K562 (cell line): Measurements from ENCODE around the gene DIP2C. TPM values are rescaled to one million over a fixed set of nuclear protein-coding genes. Genes with fewer than 3 reads are reported as not detected.
"Not testable (repeated sequence)": the region's sequence is repeated elsewhere in the genome, so short reads cannot be mapped to it uniquely, and the experiment has no call there.

ENCODE experiments used
- ATAC-seq: fragments of 200-7000 bp; cut with Tn5 transposase; 3 replicates; pipeline ENCODE4 v1.9.1; 2020; ENCODE audit warnings: moderate library complexity
- BruUV-seq: library from RNA; stranded (reverse); fragments of 400-500 nt; replicated peaks from 2 replicates; lab custom pipeline; 2021; lab: Mats Ljungman, UMichigan
- CTCF ChIA-PET: fragments of 300-600 bp; formaldehyde crosslinking; extraction: SDS; loops from one replicate; lab custom pipeline; 2021; ENCODE audit warnings: low intra/inter-chr PET ratio; lab: Yijun Ruan, JAX
- POLR2A ChIA-PET: fragments of 300-600, 350-650 bp; sonication (Branson Sonifier 250); formaldehyde crosslinking; extraction: SDS; loops from one replicate; lab custom pipeline; 2021; ENCODE audit warnings: antibody characterized with exemption, inconsistent platforms; lab: Yijun Ruan, JAX
- DNase-seq, 4 experiments: peaks; one replicate each; pipeline versions ENCODE4 v3.0.0 to v3.0.0-alpha.2; 2011 to 2018; ENCODE audit warnings: low spot score in 3 of 4, mixed read lengths in 3 of 4; ENCODE audit errors: extremely low read depth in 1 of 4
- FAIRE-seq: peaks from 2 replicates; lab custom pipeline; 2011; peaks lifted over from hg19 to GRCh38; lab: Jason Lieb, UNC
- H2AFZ ChIP-seq: 2 replicates; pipeline ENCODE4 v1.6.0; 2011; ENCODE audit warnings: low read depth, low read length, control low read depth, inconsistent platforms
- H3K27ac ChIP-seq: fragments of 200-600 bp; 3 replicates; pipeline ENCODE4 v1.8.0; 2011; ENCODE audit warnings: low read depth, mild to moderate bottlenecking, control low read depth, inconsistent platforms, low read length, moderate library complexity, mixed read lengths; ENCODE audit errors: extremely low read depth
- H3K27me3 ChIP-seq, 2 experiments: fragments of 300-600 bp in 1 of 2; 2 replicates in 1 of 2; 3 replicates in 1 of 2; pipeline versions ENCODE4 v1.6.0 to v1.8.0; 2011; ENCODE audit warnings: inconsistent platforms in 2 of 2, low read length in 2 of 2, mild to moderate bottlenecking in 1 of 2, mixed read lengths in 1 of 2, moderate library complexity in 1 of 2; ENCODE audit not compliant: control insufficient read depth in 2 of 2, insufficient read depth in 2 of 2
- H3K36me3 ChIP-seq: fragments of 300-600 bp; 3 replicates; pipeline ENCODE4 v1.8.0; 2011; ENCODE audit warnings: mild to moderate bottlenecking, low read length, inconsistent platforms; ENCODE audit not compliant: control insufficient read depth, insufficient read depth
- H3K4me1 ChIP-seq, 2 experiments: fragments of 200-600 bp in 1 of 2; replicated peaks in 1 of 2; 2 replicates in 1 of 2; 3 replicates in 1 of 2; pipeline versions ENCODE4 v1.5.1 to v1.8.0; 2011; ENCODE audit warnings: inconsistent platforms in 2 of 2, low read length in 2 of 2, mild to moderate bottlenecking in 1 of 2, mixed read lengths in 1 of 2, moderate library complexity in 1 of 2; ENCODE audit not compliant: control insufficient read depth in 2 of 2, insufficient read depth in 2 of 2
- H3K4me2 ChIP-seq: 2 replicates; pipeline ENCODE4 v1.6.1; 2011; ENCODE audit warnings: low read length, control low read depth, inconsistent platforms, mixed read lengths; ENCODE audit not compliant: insufficient read depth
- H3K4me3 ChIP-seq: fragments of 200-600 bp; sonication (generic), shearing (Covaris generic); 2 replicates; pipeline ENCODE4 v1.5.1; 2016; ENCODE audit warnings: control low read depth, inconsistent platforms
- H3K79me2 ChIP-seq: fragments of 200-600 bp; 3 replicates; pipeline ENCODE4 v1.8.0; 2011; ENCODE audit warnings: low read length, inconsistent platforms; ENCODE audit not compliant: control insufficient read depth, insufficient read depth
- H3K9ac ChIP-seq, 2 experiments: 2 replicates each; pipeline versions ENCODE4 v1.6.0 to v1.6.1; 2011; ENCODE audit warnings: low read depth in 2 of 2, low read length in 2 of 2, control low read depth in 1 of 2, inconsistent platforms in 1 of 2, mild to moderate bottlenecking in 1 of 2, mixed read lengths in 1 of 2; ENCODE audit not compliant: insufficient read depth in 1 of 2
- H3K9me1 ChIP-seq: one replicate; pipeline ENCODE4 v1.6.0; 2011; ENCODE audit warnings: inconsistent platforms, mild to moderate bottlenecking, low read length, moderate library complexity; ENCODE audit not compliant: control insufficient read depth, insufficient read depth
- H3K9me3 ChIP-seq: replicated peaks from 2 replicates; pipeline ENCODE4 v1.5.1; 2011; ENCODE audit warnings: low read depth, low read length, inconsistent platforms; ENCODE audit not compliant: control insufficient read depth, insufficient read depth
- H4K20me1 ChIP-seq: replicated peaks from 2 replicates; pipeline ENCODE4 v1.6.1; 2011; ENCODE audit warnings: low read length, inconsistent platforms, mixed read lengths; ENCODE audit not compliant: control insufficient read depth, insufficient read depth
- ATF1 ChIP-seq, 2 experiments: fragments of 450-650 bp in 1 of 2; IDR thresholded peaks; 2 replicates each; pipeline ENCODE4 v1.6.1; 2016; ENCODE audit warnings: missing compliant biosample characterization in 1 of 2, missing genetic modification characterization in 1 of 2
- BRD9 ChIP-seq: fragments of 450-650 bp; IDR thresholded peaks from 2 replicates; pipeline ENCODE4 v1.6.1; 2018; ENCODE audit warnings: low read depth; ENCODE audit not compliant: partially characterized antibody
- FOXP1 ChIP-seq: sonication (generic); formaldehyde crosslinking; IDR thresholded peaks from 2 replicates; pipeline ENCODE4 v1.8.0; 2022; ENCODE audit warnings: mild to moderate bottlenecking, missing genetic modification reagents
- PCBP1 ChIP-seq: fragments of 200-400 bp; formaldehyde crosslinking; IDR thresholded peaks from 2 replicates; pipeline ENCODE4 v1.6.1; 2018; ENCODE audit warnings: mild to moderate bottlenecking, low read depth, low read length; ENCODE audit not compliant: poor library complexity, severe bottlenecking
- PHF8 ChIP-seq: fragments of 200-600 bp; sonication (generic); IDR thresholded peaks from 2 replicates; pipeline ENCODE4 v1.6.1; 2012; ENCODE audit warnings: mixed run types, mild to moderate bottlenecking, inconsistent platforms, low read length, moderate library complexity, borderline replicate concordance
- ZBTB17 ChIP-seq: fragments of 450-650 bp; formaldehyde crosslinking; IDR thresholded peaks from 2 replicates; pipeline ENCODE4 v1.4.0; 2020; ENCODE audit warnings: mild to moderate bottlenecking
- ZNF124 ChIP-seq: sonication (generic); formaldehyde crosslinking; IDR thresholded peaks from 2 replicates; pipeline ENCODE4 v1.8.1; 2022; ENCODE audit warnings: missing genetic modification reagents
- ZNF146 ChIP-seq: IDR thresholded peaks from one replicate; pipeline ENCODE4 v1.6.1; 2018; ENCODE audit warnings: missing compliant biosample characterization; ENCODE audit not compliant: unreplicated experiment
- ZNF696 ChIP-seq: fragments of 250-450 bp; sonication (Bioruptor Pico); conservative IDR thresholded peaks from 2 replicates; pipeline ENCODE4 v1.4.0; 2020; ENCODE audit warnings: mild to moderate bottlenecking, moderate library complexity
- ZNF766 ChIP-seq: fragments of 200-800 bp; sonication (Bioruptor generic); conservative IDR thresholded peaks from 2 replicates; pipeline ENCODE4 v1.6.1; 2016; ENCODE audit warnings: missing genetic modification characterization, missing compliant biosample characterization
- WGBS: fragments of 100-300 bp; shearing (Covaris generic); methylation state at CpG from one replicate; pipeline ENCODE4 v1.1.6; 2016; ENCODE audit warnings: low coverage, mixed read lengths; ENCODE audit not compliant: insufficient coverage; ENCODE audit errors: missing lambda C conversion rate; 5-methylcytosine and 5-hydroxymethylcytosine counted together
- in situ Hi-C: fragments of 300-500 bp; cut with MboI; formaldehyde crosslinking; loops from 4 replicates; pipeline ENCODE4 v1.15.0; 2018; ENCODE audit warnings: inconsistent platforms, mixed read lengths
- intact Hi-C: fragments of 100-400 bp; cut with micrococcal nuclease; formaldehyde crosslinking; loops from 2 replicates; pipeline ENCODE4 v1.14.2; 2022
- polyA plus RNA-seq, 8 experiments: library from polyadenylated mRNA; depleted of rRNA in 4 of 8; stranded (reverse) in 5 of 8; unstranded in 3 of 8; fragments of >200 nt; fragmentation: Nextera tagmentation in 2 of 8; fragmentation: Illumina TruSeq in 1 of 8; extraction: Ambion mirVana in 2 of 8; extraction: Trizol in 1 of 8; gene quantifications; 2 replicates each; pipeline versions ENCODE4 v1.2.1 to v1.2.3, GENCODE V29; 2011 to 2014; ENCODE audit warnings: inconsistent platforms in 1 of 8, missing spikeins in 1 of 8
- total RNA-seq, 7 experiments: library from RNA; depleted of rRNA in 6 of 7; stranded (reverse); fragments of >200 nt in 6 of 7; fragmentation: Illumina TruSeq in 2 of 7; extraction: Trizol in 2 of 7; gene quantifications; 2 replicates each; pipeline versions ENCODE4 v1.2.1 to v1.2.3, GENCODE V29; 2011 to 2021; ENCODE audit warnings: low replicate concordance in 1 of 7
- TF ChIP-seq, protein P1 (sequence below): fragments of 250-450 bp; sonication (Bioruptor Pico); IDR thresholded peaks from 2 replicates; pipeline ENCODE4 v1.9.0; 2021; ENCODE audit warnings: mild to moderate bottlenecking
- TF ChIP-seq, protein P2 (sequence below): fragments of 450-650 bp; IDR thresholded peaks from 2 replicates; pipeline ENCODE4 v1.6.1; 2016; ENCODE audit warnings: low read depth, mild to moderate bottlenecking, moderate library complexity
- TF ChIP-seq, protein P3 (sequence below): fragments of 450-650 bp; formaldehyde crosslinking; IDR thresholded peaks from 2 replicates; pipeline ENCODE4 v1.4.0; 2022; ENCODE audit warnings: missing genetic modification characterization

The DIP2C gene
- total and polyA plus RNA-seq, 9 of the 15 experiments (the other 6 are each of a cell fraction or from before 2014, with no cell fraction given), result 0.01 TPM; not detected in 8

DNA sequence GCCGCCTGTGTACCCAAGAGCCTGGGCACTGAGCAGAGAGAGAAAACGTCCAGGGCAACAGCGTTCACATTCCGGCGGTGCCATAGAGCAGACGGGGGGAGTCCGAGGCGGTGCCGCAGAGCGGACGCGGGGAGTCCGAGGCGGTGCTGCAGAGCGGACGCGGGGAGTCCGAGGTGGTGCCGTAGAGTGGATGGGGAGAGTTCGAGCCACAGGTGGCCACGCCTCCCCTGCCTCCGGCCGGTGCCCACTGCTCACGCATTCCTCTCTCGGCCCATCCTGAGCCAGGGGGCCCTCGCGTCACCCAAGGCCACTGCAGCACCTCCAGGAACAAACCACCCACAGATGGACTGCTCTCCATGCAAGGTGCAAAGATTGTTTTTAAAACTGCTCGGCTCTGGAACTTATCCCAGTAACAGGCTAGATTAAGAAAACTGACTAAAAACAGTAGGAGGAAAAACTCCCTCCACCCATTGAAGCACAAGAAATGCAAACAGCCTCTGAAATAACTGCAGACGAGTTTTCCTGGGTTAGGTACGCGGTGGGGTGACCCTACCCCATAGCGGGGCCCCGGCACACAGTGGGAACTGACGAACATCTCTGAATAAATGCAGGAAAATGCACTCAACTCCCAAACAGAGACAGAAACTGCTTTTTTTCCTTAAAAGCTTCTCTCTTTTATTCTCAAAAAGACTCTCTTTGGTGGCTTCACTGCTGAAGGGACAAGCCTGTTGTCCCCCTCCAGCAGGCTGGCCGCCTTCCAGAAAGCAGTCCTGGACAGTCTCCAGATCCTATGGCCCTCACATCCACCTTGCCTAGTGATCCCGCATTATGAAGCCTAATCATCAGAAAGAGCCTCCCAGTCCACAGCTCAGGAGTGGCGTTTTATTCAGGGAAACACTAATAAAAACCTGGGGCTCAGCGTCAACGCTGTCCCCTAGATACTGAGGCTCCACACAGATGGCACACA, 55.9 kb downstream of the DIP2C start (continued):
- TF ChIP-seq PCBP1 (no peak), PHF8 (no peak), BRD9 (no peak), FOXP1 (CRISPR knock-in tag) (no peak), ZNF766 (no peak), ZNF146 (CRISPR knock-in tag) (no peak), ZNF696 (CRISPR knock-in tag) (no peak), ZNF124 (CRISPR knock-in tag) (no peak), ZBTB17 (CRISPR knock-in tag) (no peak), ATF1 (CRISPR knock-in tag; IDR thresholded peaks at IDR 0.05) (no peak), ATF1 (tag; IDR thresholded peaks at IDR 0.05) (no peak)
- TF ChIP-seq, protein P1, sequence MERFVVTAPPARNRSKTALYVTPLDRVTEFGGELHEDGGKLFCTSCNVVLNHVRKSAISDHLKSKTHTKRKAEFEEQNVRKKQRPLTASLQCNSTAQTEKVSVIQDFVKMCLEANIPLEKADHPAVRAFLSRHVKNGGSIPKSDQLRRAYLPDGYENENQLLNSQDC, result no peak
- TF ChIP-seq, protein P2, sequence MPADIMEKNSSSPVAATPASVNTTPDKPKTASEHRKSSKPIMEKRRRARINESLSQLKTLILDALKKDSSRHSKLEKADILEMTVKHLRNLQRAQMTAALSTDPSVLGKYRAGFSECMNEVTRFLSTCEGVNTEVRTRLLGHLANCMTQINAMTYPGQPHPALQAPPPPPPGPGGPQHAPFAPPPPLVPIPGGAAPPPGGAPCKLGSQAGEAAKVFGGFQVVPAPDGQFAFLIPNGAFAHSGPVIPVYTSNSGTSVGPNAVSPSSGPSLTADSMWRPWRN, result no peak
- TF ChIP-seq, protein P3, sequence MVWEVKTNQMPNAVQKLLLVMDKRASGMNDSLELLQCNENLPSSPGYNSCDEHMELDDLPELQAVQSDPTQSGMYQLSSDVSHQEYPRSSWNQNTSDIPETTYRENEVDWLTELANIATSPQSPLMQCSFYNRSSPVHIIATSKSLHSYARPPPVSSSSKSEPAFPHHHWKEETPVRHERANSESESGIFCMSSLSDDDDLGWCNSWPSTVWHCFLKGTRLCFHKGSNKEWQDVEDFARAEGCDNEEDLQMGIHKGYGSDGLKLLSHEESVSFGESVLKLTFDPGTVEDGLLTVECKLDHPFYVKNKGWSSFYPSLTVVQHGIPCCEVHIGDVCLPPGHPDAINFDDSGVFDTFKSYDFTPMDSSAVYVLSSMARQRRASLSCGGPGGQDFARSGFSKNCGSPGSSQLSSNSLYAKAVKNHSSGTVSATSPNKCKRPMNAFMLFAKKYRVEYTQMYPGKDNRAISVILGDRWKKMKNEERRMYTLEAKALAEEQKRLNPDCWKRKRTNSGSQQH (CRISPR knock-in tag), result no peak

- H3K79me2 ChIP-seq, H2AFZ ChIP-seq, DNase-seq, BruUV-seq, H3K36me3 ChIP-seq, H3K4me2 ChIP-seq, in situ Hi-C loops, H4K20me1 ChIP-seq, POLR2A ChIA-PET, H3K27ac ChIP-seq, FAIRE-seq, intact Hi-C loops, ATAC-seq, CTCF ChIA-PET, H3K4me3 ChIP-seq, H3K9ac ChIP-seq, H3K4me1 ChIP-seq, H3K9me1 ChIP-seq, H3K9me3 ChIP-seq: not testable (repeated sequence)
- WGBS, result 37% methylated on average over 13 of the region's 21 CpGs
- peaks cover 42 to 87% of the 10 kb centered on the region in 2 experiments for H3K27me3 ChIP-seq
Observed at GRCh38 chr10:632807-633177, 56.7 kb downstream of the DIP2C start.
